Mammary epithelial cell (primary cell): Measurements from ENCODE around the gene CFAP61.

Source experiments
- EZH2 ChIP-seq: IDR thresholded peaks from 2 replicates; pipeline ENCODE4 v1.6.1; 2012; ENCODE audit warnings: low read length, inconsistent platforms, borderline replicate concordance
- TF ChIP-seq, protein P1 (sequence below), 2 donors: IDR thresholded peaks in 1 of 2; conservative IDR thresholded peaks in 1 of 2; 2 replicates each; pipeline ENCODE4 v1.5.1; 2011 to 2012; ENCODE audit warnings: inconsistent platforms in 2 of 2, low read length in 2 of 2, mild to moderate bottlenecking in 2 of 2, control low read depth in 1 of 2, low read depth in 1 of 2; ENCODE audit not compliant: insufficient read depth in 1 of 2; ENCODE audit errors: extremely low read depth in 1 of 2

DNA sequence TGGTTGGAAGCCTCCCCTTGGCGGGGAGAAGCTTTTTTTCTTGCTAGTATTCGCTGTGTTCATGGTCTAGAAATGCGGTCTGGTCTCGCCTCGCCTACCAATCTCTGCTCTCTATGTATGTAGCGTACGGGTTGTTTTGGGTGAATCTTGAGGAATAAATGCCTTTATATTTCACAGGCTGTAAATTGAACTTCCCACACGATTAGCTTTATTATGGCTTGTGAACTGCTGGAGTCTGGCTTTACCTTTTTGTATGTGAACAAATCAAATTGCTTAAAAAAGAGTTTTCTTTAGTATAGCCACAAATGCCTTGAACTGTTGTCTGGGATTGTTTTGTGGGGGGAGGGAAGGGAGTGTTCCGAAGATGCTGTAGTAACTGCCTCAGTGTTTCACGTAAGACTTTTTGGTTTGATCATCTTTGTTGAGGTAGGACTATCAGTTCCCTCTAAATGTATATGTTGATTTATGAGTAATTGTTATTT, 317.8 kb downstream of the CFAP61 start:
- peak; percentile 1 for TF ChIP-seq EZH2
- TF ChIP-seq, protein P1, sequence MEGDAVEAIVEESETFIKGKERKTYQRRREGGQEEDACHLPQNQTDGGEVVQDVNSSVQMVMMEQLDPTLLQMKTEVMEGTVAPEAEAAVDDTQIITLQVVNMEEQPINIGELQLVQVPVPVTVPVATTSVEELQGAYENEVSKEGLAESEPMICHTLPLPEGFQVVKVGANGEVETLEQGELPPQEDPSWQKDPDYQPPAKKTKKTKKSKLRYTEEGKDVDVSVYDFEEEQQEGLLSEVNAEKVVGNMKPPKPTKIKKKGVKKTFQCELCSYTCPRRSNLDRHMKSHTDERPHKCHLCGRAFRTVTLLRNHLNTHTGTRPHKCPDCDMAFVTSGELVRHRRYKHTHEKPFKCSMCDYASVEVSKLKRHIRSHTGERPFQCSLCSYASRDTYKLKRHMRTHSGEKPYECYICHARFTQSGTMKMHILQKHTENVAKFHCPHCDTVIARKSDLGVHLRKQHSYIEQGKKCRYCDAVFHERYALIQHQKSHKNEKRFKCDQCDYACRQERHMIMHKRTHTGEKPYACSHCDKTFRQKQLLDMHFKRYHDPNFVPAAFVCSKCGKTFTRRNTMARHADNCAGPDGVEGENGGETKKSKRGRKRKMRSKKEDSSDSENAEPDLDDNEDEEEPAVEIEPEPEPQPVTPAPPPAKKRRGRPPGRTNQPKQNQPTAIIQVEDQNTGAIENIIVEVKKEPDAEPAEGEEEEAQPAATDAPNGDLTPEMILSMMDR (conservative IDR thresholded peaks at IDR 0.05 in 1 of 2, IDR thresholded peaks at IDR 0.05 in 1 of 2; ENCODE audit: extremely low read depth in 1 of 2, insufficient read depth in 1 of 2, low read depth in 1 of 2, low read length in 2 of 2) = no peak
